ENCODE data around the gene SUOX. TPM values are rescaled to one million over a fixed set of nuclear protein-coding genes. Genes with fewer than 3 reads are reported as not detected.

Gene SUOX
- total RNA-seq (2021; ENCODE audit: unreplicated experiment) (20.7 TPM), Bru-seq, nascent RNA (percentile 54 among the genes with signal in this experiment), BruChase-seq, experiment 1, labeled RNA remaining after a 2-hour chase (percentile 75 among the genes with signal in this experiment), BruChase-seq, experiment 2, labeled RNA remaining after a 6-hour chase (percentile 71 among the genes with signal in this experiment)
- polyA plus RNA-seq (2012; ENCODE audit: insufficient read length): 25.3 TPM
- long read RNA-seq, transcript SUOX-202 (4 exons, 2,306 nt): major isoform, 6 of 24 reads
- long read RNA-seq, transcript SUOX-201 (5 exons, 2,364 nt): major isoform, 6 of 24 reads
- long read RNA-seq, partial matches to known transcripts: 1 of 24 reads
- long read RNA-seq, other reads (novel, unspliced or antisense): 7 of 24 reads

GRCh38 chr12:55996715-55997534 lies at the start of gene SUOX:
Gene SUOX (plus strand): TSS chr12:55997276. CDS start chr12:56002222, 4,946 bp downstream.
- in situ Hi-C loops (cut with HindIII; ENCODE audit: low pct_unique_long_range_greater_than_20kb, low sequenced_read_pairs): no loop called here

More at GRCh38 chr12:55996715-55997534, at the start of gene SUOX:
- Histone ChIP-seq H3K9me3 (ENCODE audit: control insufficient read depth, insufficient read depth, low read depth, low read length) (no peaks in the 10 kb centered on the region), H3K27me3 (ENCODE audit: control insufficient read depth, insufficient read depth, low read length) (no peaks in the 10 kb centered on the region), H3K4me1 (ENCODE audit: control insufficient read depth, insufficient read depth, low read length) (no peaks in the 10 kb centered on the region), H3K4me3 (ENCODE audit: low read depth in 2 of 2, low read length in 2 of 2) (peak within 1 kb of the TSS; percentile 88 to 98), H3K36me3 (ENCODE audit: control insufficient read depth, insufficient read depth, low read length) (peaks cover 2% of the 10 kb centered on the region; the same call in 1 of the 2 replicates), H3K27ac (ENCODE audit: low read length) (peak within 1 kb of the TSS; percentile 90)
- intact Hi-C loops (cut with micrococcal nuclease; ENCODE audit: unreplicated experiment): loop anchor here (2.0 to 5.0 kb wide), 2 partner anchors 32 to 45 kb away; partner anchors contain the start of gene RPS26
- no TSS peak for BruUV-seq (replicated peaks)
- DNase-seq (ENCODE audit: low read depth, low spot score): peak; percentile 87
- no peak for TF ChIP-seq REST (IDR thresholded peaks at IDR 0.05; ENCODE audit: insufficient read depth in 1 of 2, low read depth in 2 of 2, low read length in 1 of 2)
- no peak for TF ChIP-seq TCF7L2 (IDR thresholded peaks at IDR 0.05; ENCODE audit: low read depth, low read length)
- TF ChIP-seq SIN3A (IDR thresholded peaks at IDR 0.05; ENCODE audit: borderline replicate concordance, insufficient read depth, low read depth, low read length): 0 out of 2 replicates have a peak, but pooled peaks have one; percentile 16
- TF ChIP-seq POLR2AphosphoS5 (IDR thresholded peaks at IDR 0.05; ENCODE audit: low read depth, low read length): peak; percentile 74; the same call in 1 of the 2 replicates
- no peak for TF ChIP-seq CTCF (IDR thresholded peaks at IDR 0.05)
- POLR2A ChIA-PET: interaction anchor here (1.9 kb wide), 1 partner anchor 10 kb away, joined by 9 read pairs; no protein-coding TSS in a partner anchor
- peak; percentile 100 for ATAC-seq
- CTCF ChIA-PET: interaction anchor here (0.6 to 1.9 kb wide), 10 partner anchors 29 to 268 kb away, joined by 3 to 12 read pairs (median 4); no protein-coding TSS in a partner anchor

Data from Panc1 (cell line).